HG02840 (cell line): Measurements from ENCODE around the gene CELSR1.

Experiments used
- ATAC-seq: cut with Tn5 transposase; IDR thresholded peaks from one replicate; pipeline ENCODE4 v1.9.1; 2021; ENCODE audit warnings: mild to moderate bottlenecking, moderate library complexity, moderate number of reproducible peaks; ENCODE audit not compliant: unreplicated experiment, low FRiP score

CELSR1 gene

DNA sequence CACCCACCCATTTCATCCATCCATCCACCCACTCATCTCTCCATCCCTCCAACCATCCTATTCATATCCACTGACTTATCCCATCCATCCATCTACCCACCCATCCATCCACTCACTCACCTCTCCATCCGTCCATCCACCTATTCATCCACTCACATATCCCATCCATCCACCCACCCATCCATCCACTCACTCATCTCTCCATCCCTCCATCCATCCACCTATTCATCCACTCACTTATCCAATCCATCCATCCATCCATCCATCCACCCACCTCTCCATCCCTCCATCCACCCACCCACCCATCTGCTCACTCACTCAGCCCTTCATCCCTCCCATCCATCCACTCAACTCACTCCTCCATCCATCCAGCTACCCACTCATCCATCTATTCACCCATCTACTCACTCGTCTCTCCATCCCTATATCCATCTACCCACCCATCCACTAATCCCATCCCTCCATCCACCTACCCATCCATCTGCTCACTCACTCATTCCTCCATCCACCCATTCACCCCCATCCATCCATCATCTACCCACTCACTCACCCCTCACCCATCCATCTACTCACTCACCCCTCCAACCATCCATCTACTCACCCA, 165.7 kb downstream of the CELSR1 start:
- ATAC-seq: no peak

DNA sequence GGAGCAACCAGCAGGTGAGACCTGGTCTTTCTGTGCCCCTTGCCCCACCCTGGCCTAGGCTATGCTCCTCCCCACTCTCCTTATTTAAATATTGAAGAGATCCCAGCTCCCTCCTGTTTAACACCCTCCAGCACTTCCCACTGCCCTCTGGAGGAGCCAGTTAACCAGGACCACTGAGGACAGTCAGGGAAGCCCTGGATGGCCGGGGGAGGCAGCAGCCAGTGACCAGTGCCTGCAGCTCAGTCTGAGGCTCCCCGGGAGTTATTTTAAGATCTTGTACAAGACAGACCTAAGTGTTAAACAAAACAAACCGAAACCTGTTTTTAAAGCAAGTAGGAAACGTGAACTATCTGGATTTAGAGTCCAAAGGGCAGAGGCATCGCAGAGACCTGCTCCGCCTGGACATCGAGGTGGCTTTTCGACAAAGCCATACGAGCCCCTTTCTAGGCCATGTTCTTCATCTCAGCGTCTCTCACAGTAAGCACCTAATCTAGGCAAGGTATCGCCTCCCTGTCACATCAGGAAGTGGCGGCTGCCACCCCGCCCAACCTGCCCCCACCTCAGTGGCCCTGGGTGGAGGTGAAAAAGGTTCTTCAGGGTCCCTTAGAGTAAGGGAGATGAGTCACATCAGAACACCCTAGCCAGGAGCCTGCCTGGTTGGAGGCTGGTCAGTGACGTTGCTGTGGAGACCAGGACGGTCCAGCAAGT, 166.7 kb downstream of the CELSR1 start:
- no peak for ATAC-seq

DNA sequence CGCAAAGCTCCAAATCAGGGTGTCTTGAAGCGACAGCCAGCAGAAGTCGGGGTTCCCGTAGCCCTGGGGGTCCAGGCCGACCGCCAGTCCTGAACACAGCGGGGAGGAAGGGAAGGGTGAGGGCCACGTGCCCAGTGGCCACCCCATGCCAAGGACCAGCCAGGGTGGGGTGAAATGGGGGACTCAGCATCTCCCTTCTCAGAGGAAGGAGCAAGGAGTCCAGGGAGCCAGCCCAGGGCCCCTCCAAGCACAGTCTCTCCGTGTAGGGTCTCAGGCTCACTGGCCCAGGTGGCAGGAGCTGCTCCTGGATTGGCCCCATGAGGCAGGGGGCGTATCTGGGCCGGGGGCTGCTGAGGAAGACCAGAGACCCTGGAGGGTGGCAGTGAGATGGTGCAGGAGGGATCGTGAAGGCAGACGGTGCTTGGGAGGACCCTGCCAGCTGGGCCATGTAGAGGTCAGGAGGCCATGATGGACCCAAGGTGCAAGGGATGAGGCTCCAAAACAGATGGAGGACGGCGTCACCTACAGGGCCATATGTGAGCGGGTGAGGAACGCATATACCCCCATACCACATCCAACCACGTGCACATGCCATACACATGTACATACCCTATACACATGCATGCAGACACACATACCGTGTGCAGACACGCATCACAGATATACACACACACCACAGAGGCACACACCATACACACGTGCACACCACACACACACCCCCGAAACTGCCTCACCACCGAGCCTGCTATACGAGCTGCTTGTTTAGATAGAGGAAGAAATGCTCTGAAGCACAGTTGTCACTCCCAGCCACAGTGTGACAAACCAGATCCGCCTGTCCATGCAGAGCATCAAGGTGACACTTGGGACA, 167.5 kb downstream of the CELSR1 start:
- ATAC-seq: no peak

DNA sequence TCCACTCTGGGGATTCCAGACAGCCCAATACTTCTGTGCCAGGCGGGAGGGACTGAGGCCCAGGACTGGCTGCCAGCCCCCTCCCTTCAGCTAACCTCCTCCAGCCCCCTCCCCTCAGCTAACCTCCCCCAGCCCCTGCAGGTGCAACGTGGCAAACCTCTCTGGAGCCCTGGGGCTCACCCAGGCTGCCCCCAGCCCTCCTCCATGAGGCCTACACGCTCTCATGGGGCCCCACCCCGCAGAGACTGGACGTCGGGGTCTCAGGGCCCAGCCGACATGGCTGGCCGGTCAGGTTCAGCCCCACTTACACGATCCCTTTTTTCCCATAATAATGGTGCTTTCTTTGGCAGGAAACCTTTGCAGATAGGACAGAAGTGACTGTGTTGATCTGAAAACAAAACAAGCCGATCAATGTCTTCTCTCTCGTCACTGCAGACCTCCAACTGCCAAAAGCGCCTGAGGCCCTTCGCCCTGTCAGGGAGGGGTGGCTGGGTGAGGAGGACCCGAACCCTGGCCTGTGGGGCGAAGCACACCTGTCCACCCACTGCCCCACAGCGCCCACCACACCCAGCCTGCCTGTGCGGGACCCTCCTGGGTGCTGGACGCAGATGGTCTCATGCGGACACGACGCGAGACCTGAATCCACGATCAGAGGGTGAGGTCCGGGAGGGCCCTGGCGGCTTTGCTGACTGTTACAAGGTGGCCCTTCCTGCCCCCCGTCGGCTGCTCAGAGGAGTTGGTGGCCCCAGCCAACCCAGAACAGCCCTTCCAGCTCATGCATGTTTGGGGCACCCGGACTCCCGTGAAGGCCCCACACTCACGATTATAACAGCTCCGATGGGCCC, 168.3 kb downstream of the CELSR1 start:
- ATAC-seq: no peak

DNA sequence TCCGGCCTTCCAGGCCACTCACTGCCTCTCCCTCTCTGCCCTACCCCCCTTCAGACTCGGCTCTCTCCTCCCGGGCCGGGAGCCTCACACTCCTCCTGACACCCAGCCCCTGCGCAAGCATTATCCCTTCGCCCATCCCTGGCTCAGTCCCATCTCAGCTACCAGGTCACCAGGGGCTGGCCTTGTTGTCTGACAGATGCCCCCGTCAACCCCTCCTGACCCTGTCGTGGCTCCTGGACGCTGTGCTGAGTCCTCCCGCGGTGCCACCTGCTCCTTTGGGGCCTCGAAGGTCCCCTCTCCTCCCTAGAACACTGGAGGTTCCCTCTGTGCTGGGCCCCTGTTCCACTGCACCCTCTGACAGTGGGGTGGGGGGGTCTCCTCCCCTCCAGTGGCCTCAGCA, 169.0 kb downstream of the CELSR1 start:
- ATAC-seq: no peak

DNA sequence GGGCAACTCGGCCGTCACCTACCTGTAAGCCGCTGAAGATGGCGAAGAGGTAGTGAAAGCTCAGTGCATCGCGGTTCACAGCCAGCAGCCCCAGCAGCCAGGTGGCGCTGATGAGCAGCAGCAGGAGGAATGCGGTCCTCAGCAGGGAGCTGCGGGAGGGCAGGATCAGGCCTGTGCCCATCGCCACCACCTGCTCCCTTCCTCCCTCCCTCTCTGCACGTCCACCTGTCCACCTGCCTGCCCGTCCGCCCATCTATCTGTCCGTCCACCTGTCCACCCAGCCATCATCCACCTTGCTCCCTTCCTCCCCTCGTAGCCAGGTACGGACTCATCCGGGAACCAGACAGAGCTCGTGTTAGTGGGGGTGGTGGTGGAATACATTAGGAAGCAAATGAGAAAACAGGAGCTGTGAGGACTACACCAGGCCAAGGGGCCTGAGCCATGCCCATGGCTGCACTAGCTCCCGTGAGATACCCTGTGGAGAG, 169.7 kb downstream of the CELSR1 start:
- ATAC-seq: no peak

DNA sequence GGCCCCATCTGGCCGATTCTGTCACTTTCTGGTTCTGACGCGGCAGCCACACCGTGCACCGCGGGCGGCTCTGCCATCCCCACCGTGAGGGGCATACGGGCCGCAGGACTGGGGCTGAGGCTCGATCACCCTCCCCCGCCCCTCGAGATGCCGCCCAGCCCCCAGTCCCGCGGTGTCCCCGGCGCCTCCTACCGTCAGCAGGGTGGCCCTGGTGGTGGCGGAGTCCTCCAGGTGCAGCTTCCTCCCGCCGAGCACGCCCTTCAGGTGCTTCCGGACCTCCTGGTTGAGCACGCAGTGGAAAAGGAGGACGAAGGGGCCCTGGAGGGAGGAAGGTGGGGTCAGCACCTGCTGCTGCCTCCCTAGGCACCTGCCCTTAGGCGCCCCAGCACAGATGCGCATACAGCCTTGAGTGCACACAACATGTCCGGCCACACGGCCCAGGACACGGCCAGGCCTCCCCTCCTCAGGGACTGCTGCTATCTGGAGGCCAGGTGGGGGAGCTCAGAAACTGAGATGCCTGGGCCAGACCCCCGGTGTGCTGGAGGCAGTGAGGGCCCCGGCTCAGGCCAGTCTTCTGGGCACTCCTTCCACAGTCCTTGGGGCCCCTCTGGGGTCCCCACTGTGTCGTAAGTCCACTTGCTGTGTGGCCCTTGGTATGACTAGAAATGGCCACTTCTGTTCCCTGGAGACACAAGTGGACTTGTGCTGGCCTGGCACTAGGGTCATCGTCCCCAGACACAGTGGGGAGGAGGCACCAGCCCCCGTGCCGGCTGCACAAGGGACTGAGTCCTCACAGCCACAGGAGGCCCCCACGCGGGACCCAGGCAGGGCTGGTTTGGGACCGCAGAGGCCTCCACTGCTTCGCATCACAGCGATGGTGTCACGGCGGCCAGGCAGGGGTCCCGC, 170.4 kb downstream of the CELSR1 start:
- ATAC-seq: no peak

DNA sequence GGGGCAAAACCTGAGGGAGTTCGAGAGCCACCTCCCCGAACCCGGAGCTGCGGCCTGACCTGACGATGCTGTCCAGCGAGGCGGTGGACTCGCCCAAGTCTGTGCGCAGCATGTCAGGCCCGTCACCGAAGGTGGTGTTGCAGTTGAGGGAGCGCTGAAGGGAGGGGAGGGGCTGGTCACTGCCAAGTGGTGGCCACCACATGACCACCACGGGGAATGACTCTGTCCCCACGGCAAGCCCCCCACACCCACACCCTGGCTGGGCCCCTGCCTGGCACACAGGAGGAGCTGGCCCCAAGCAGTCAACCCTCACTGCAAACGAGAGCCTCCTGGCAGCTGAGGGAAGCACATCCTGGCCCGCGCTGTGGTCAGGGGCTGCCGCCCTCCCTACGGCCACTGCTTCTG, 171.1 kb downstream of the CELSR1 start:
- no peak for ATAC-seq

DNA sequence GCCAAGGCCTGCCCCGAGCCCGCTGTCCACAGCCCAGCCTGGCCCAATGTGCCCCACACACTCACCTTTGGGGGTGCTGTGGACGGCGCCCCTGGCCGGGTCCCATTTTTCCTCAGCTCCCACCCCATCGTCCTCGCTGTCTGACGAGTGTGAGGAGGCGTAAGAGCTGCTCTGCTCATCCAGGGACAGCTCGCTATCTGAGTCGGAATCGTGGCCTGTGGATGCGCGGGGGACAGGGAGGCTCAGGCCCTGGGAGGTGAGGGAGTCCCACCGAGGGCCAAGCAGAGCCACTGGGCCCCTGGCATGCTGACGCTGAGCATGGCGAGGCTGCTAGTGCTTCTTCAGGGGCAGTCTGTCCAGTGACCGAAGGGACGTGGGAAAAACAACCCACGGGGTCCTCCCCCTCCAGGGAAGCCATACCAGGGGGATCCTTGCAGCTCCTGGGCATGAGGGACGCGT, 172.2 kb downstream of the CELSR1 start:
- no peak for ATAC-seq

DNA sequence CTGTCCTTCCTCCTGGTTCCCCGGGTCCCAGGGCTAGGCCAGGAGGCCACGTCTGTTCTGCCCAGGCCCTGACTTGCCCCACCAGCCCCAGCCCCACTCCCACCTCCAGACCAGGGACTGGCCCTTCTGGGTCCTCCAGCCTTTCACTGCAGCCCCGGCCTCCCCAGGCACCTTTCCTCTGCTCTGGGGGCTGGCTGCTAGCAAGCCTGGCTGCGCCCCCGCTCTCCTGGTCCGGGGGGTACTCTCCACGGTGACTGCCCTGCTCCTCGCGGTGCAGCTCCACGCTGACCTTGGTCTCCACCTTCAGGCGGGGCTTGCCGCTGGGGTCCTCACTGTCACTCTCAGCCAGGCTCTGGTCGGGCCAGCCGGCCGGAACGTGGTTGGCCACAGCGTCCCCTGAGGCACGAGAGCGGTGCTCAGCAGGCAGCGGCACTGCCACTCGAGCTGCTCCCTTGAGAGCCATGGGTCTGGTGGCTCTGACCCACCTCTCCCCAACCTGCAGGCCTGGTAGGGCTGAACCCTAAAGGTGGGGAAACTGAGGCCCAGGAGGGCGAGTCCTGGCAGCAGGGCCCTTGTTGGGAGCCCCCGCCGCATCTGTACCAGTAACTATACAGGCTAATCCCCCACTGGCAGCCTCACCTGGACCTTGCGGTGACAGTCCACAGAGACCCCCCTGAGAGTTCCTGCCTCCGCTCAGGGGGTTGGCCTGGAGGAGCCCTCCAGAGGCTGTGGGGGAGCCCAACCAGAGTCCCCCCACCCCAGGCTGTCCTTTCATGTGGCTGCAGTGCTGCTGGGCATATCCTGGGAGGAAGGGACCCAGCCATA, 172.9 kb downstream of the CELSR1 start:
- no peak for ATAC-seq

DNA sequence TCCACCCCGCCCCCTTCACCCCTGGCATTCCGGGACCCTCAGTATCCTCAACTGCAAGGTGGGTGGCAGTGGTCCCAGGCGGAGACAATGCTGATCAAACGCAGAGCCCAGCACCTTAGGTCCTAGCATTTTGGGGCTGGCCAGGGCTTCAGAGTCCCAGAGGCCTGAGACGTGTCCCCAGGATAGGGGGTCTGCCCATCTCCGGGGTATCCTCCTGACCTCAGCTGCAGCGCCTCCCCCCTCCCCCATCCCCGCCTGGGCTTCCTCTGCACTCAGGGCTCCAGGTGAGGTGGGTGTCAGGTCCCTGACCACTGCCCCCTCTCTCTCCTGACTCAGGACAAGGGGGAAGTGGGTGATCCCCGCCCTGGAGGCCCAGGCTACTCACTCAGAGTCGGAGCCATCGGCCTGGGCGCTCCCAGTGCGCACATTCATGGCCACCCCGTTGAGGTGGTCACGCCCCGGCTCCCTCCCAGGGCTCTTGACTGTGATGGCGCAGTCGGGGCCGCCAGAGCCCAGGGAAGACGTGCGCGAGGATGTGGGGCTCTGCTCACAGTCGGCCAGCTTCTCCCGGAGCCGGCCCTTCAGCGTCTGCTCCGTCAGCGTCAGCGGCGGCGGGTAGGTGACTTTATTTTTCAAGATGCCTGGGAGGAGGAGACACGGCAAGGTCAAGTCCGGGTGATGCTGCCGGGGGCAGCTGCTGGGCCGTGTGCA, 173.7 kb downstream of the CELSR1 start:
- no peak for ATAC-seq

DNA sequence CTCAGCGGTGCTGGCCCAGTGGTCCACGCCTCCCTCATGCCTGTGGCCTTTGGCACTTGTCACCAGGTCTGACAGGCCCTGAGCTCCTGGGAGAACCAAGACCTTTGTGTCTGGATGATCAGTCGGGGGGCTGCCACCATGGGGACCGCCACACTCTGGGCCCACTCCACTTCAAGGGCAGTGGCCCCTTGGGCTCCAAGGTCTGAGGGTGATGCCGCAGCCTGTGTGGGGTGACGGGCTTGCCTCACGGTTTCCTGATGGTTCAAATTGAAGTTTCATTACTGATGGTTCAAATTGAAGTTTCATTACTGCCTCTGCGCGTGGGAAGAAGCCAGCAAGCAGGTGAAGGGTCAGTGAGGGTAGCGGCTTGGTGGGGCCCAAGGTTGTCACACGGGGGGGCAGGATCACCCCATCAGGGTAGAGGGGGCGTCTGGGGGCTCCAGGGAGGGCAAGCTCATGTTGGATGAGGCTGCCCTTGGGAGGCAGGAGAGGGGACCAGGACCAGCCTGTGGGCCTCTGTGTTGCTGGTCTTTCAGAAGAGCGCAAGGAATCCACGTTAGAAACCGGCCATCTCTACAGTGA, 174.4 kb downstream of the CELSR1 start:
- ATAC-seq: no peak

DNA sequence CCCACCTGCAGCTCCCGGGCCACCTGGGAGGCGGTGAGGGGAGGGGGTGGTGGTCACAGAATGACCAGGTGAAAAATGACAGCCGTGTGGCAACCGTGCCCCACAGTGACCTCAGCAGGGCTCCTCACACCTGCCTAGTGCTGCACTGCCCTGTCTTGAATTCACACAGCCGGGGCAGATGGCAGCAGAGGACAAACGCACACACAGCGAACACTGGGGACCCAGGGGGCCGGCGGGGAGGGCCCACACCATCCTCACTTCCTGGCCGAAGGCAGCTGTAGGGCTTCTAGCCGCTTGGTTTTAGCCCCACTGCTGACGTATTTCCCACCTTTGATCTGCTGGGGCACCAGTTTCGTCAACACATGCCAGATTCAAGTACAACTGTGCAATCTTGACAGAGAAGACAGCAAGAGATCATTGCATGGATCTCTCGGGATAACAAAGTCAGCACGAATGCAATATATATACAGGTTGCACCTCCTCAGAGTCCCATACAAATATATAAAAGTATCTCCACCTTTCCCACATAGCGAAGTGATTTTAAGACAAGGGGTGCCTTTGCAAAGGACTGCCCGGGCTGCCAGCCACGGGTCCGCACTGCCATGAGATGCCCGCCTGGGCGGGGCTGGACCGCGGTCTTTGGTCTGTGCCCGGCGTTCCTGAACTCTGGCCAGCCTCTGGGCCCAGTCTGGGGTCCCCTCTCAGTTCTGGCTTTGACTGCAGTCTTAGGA, 175.1 kb downstream of the CELSR1 start:
- ATAC-seq: no peak

DNA sequence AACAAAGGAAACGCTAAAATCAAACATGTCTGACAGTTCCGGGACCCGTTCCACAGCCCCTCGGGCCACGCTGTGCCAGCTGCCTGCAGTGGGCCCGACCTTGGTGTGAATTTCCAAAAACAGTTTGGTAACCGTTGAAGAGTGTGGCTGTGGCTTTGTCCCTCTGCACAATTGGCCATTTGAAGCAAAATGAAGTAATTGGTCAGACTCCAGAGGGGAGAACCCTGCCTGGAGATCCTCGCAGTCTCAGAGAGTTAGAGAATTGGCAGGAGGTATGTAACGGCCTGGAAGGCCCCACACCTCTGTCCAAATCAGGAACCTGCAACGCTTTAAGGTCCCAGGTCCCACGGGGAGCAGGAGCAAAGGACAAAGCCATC, 175.6 kb downstream of the CELSR1 start:
- ATAC-seq: no peak

DNA sequence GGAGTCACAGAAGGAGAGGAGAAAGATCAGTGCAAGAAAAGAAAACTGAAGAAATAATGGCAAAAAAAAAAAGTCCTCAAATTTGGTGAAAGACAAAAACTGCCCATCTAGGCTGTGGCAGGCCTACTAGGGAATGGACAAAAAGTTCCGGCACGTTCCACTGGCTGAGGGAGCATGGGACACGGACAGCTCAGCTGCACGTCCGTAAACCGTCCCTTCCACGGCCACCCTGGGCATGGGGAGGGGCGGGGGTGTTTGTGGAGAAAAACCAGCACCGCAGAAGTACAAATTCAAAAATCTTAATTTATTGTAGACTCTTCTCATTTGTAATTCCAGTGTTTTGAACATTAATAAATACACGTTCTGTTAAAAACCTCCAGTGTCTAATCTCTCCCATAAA, 176.5 kb downstream of the CELSR1 start:
- no peak for ATAC-seq

DNA sequence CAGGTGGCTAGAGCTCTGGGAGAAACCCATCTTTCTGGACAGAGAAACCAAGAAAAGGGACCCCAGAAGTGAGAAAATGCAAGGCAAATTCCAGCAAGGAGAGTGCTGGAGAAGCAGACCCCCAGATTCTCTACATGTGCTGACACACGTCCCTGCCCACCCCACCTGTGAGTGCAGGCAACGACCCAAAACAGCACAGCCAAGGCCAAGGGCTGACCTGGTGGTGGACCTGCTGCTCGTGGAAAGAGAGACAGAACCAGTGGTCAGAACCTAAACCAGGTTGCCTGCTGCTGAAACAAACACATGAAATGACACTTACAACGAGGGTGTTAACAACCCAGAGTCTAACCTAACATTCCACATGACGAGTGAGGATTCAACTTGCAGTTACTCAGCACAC, 177.3 kb downstream of the CELSR1 start:
- ATAC-seq: no peak

DNA sequence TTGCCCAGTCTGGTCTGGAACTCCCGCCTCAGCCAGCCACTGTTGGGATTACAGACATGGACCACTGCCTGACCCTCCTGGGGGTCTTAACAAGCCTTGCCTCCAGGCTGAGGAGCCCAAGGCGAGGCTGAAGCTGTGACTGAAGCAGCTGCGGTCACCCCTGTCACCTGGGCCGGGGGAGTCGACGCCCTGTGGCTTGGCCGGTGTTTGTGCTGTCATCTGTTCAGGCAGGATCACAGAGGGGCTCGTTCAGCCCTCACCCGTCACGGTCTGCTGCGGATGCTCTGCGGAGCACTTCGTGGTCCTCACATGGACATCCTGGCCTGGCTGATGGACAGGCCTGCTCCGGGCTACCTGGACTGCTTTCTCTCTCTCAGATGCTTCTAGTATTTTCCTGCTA, 178.1 kb downstream of the CELSR1 start:
- ATAC-seq: no peak
